Tongue (tissue), 2 donors: ENCODE results near the gene MAPT. TPM values are rescaled to one million over a fixed set of nuclear protein-coding genes. Genes with fewer than 3 reads are reported as not detected.
A peak's percentile ranks its signal among the peaks of the same experiment; 100 is the strongest.
"Not testable (repeated sequence)": the region's sequence is repeated elsewhere in the genome, so short reads cannot be mapped to it uniquely, and the experiment has no call there.

ENCODE experiments used
- DNase-seq: peaks from one replicate; pipeline ENCODE4 v3.0.0-alpha.2; 2015
- total RNA-seq: library from RNA; depleted of rRNA; stranded (reverse); fragments of >200 nt; gene quantifications from one replicate; pipeline ENCODE4 v1.2.3, GENCODE V29; 2014

MAPT gene
- total RNA-seq, 1 donor from 2014 or later = 14.1 TPM

DNA sequence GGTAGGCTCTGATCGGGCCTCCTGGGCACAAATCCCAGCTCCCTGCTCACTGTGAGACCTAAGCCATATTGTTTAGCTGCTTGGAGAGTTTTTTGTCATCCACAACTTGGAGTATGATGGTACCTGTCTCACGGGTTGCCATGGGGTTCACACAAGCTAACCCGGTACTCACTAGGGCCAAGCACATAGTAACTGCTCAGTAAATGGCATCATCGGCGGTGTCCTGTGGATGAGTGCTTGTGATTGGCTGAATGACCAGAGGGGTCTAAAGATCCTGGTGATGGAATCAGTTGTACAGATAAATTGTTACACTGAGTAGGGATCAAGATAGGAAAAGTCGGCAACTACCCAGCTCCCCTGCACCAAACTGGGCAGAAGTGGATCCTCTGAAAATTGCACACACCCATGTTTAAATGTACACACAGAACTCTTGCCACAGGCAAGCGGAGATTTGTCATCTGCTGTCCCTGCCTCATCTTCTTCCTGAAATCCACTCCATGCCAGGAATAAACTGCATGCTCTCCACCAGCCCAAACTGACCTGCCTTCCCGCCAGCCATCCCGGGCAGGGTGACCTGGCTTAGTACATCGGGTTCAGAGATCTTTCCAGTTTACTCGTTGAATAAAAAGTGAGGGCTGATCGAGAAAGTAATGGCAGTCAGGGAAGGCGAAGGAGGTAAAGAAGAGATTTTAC, 6.5 kb downstream of the MAPT start:
- DNase-seq = no peak

DNA sequence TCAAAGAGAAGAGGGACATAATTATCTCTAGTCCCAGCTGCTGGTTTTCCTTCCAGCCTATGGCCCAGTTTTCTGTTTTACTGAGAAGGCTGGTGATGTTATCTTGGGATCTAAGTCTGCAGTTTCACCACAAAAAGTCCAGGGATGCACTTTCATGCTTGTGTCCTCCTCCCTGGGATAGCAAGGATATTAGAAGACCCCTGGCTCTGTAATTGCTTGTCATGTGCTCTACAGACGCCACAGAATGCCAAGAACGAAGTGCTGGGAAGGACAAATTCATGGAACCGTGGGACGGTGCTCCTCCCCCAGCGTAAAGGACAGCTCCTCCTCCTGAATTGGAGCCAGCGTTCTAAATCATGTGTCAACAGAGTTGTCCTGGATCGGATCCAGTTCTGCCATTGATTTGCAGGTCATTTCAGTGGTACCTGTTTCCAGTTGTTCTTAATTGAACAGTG, 8.6 kb downstream of the MAPT start:
- no peak for DNase-seq

DNA sequence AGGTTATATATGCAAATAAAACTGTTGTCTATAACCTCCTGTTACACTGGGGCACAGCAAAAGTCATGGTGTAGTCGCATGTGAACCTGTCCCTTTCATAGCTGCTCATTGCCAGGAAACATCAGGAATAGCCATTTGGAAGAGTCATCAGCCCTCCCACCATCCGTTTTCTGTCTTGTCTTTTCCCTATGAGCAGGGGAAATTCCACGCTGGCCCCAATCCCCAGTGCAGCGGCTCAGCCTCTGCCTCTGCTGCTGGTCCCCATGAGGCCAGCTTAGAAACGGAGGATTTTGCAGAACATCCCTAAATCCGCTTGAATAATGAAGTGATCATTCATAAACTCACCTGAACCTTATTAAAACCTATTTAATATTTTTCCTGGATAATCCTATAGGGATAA, 10.5 kb downstream of the MAPT start:
- no peak for DNase-seq

DNA sequence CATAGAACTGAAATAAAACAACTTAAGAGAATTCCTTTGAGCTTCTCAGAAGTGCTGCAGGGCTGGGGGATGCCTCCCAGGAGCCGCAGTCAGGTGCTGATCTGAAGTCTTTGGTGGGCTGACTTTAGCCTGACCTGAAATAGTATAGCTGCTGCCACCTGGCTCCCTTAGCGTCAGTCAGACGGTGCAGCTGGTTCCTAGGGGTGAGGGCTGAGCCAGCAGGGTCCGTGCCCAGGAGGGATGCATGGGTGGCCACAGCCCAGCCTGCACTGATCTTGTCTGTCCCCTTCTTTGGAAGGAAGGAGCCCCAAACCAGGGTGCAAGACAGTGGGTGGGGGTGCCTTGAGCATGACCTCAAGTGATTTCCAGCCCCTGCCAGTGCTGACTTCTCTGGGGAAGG, 11.5 kb downstream of the MAPT start:
- DNase-seq = no peak

DNA sequence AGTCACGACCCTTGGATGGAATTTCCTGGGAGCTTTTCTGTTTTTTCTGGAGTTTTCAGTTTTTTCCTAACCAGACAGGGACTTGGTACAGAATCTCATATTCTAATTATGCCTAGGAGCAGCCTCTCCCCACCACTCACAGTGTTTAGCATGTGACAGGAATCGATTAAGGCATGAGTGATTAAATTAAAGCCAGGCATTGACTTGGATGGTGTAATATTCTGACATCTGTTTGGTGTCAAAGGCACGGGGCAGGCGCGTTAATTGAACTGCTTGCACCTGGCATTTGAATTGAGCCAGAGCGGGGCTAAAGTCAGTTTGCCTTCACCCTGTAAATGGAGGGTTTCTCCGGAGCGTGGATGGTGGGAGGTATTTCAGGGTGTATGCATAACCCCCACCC, 11.9 kb downstream of the MAPT start:
- DNase-seq = peak; percentile 36

DNA sequence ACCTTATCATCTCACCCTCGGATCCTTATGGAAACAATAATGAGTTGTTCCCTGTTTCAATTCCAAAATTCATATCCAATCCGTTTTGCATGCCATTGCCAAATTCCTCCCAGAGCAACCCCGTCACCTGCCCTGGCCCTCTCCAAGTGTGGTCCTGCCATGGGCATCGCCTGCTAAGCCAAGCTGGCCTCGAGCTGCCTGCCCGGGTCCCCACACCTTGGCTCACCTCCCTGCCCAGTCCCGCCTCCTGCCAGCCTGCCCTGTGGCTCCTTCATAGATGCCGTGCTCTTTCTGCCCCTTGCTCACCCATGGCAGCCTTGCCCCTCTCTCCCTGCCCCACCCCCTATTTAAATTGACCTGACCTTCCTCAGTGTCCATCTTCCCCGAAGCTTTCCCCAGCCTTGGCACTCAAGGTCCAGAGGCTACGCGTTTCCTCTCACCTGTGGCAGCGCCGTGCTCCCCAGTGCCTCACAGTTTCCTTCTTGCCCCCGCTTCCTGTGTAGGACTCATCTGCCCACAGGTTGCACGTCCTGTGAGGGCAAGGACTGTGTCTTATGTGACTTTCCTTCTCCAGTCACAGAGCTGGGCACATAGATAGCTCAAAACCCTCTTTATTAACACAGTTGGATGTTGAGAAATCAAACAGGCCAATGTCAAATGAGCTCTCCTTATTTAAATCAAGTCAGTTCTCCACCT, 12.7 kb downstream of the MAPT start:
- DNase-seq = no peak

DNA sequence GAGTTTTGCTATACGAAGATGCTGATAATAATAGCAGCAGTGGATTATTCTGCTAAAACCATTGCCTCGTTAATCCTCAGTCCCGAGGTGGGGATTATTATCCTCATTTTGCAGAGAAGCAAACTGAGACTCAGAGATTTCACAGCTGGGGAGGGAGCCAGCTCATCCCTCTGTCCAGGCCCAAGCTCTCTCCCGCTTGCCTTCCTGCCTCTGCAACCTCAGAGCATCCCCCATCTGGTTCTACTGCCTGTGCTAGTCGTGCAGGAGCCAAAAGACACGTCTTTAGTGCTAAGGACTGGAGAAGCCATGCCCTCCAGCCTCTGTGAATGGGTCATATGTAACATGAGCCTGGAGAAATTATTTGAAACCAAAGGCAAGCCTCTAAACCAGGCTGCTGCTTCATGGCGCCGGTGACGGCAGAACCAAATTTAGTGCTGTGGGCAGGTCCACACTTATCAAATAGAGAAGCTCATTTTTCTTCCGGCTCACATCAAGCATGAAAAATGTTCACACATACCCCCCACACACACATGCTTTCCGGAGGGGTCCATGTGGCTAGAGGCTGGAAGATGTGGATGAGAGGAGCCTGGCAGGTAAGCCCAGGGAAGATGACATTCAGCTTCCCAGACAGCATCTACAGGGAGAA, 13.5 kb downstream of the MAPT start:
- peak; percentile 39 for DNase-seq

DNA sequence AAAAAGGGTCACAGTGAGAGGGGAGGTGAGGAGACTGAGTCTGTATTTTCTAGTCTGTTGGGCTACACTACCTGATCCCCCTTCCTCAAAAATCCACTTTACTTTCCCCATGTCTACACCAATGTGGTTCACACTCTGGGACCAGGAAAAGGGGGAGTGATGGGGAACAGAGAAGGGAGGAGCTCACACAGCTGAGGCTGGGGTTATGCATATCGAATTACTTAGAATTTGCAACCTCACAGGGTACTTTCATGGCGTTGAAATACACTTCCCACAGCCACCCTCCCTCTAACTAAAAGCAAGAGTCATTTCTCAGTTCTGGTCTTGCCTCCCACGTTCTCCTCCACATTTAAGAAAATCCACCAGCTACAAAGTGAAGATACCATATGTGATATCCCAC, 14.1 kb downstream of the MAPT start:
- peak; percentile 24 for DNase-seq

DNA sequence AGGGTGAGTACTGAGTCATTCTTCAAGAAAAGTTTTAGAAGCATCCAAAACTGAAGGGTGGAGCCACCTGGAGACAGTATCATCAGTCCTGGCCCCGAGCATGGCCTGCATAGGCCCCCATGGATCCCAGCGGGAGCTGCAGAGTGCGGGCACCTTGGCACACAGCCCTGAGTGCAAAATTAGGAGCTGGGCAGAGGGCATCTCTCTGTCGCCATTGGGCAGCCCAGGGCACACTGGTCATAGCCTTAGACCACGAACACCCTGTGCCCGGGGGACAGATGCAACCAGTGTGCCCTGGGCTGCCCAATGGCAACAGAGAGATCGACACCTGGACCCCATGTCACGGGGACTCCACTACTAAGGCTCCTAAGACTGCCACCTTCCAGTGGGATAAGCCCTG, 14.6 kb downstream of the MAPT start:
- no peak for DNase-seq

DNA sequence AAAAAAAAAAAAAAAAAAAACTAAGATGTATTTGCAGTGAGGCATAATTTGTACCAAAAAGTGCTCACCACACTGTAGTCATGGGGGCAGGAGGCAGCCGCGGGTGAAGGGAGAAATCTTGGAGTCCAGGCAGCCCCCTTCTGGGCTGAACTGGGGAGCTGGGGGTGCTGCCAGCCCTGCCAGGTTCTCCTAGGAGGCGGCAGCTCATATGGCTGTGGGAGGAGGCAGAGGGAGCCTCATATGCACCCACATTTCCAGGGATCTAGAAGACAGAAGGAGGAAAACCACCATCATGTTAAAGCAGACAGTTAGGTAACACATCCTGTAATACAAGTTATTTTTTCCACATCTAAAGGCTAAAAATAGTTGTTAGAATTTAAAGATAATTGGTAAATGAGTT, 16.3 kb downstream of the MAPT start:
- no peak for DNase-seq

DNA sequence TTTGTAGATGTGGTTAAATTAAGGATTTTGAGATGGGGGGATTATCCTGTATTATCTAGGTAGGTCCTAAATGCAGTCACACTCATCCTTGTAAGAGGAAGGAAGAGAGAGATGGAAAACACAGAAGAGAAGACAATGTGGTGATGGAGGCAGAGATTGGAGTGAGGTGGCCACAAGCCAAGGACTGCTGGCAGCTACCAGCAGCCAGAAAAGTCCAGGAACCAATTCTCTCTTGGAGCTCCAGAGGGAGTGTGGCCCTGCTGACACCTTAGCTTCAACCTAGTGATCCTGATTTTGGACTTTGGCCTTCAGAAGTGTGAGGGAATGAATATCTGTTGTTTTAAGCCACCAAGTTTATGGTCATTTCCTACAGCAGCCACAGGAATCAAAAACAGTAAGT, 18.0 kb downstream of the MAPT start:
- DNase-seq = no peak

DNA sequence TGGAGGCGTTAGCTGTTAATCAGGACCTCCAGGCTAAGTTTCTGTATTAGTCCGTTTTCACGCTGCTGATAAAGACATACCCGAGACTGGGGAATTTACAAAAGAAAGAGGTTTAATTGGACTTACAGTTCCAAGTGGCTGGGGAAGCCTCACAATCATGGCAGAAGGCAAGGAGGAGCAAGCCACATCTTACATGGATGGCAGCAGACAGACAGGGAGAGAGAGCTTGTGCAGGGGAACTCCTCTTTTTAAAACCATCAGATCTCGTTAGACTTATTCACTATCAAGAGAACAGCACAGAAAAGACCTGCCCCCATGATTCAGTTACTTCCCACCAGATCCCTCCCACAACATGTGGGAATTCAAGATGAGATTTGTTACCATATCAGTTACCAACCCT, 18.7 kb downstream of the MAPT start:
- DNase-seq = not testable (repeated sequence)

DNA sequence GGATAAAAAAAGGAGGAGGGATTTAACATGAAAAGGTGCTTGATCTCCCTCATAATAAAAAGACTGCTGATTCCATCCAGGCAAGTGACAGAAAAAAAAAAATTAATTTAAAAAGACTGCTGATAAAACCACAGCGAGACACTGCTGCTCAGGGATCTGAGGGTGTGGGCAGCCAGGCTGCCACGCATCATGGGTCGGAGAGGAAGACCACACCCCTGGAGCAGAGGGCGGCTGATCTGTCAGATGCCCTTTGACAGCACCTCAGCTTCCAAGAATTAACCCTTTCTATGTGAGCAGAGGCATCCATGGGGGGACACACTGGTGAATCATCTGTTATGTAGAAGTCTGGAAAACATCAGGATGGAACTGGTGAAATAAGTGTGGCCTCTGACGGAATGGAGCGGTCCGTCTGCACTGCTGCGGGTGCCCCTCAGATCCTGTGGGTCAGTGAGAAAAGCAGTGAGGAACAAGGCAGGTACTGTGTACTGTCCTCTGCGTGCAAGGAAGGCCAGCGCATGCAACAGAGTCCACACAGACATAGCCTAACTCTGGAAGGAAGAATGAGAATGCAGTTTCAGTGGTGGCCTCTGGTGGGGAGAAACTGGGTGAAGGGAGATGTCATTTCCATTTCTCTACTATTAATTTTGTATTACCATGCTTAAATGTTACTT, 19.8 kb downstream of the MAPT start:
- DNase-seq = no peak

DNA sequence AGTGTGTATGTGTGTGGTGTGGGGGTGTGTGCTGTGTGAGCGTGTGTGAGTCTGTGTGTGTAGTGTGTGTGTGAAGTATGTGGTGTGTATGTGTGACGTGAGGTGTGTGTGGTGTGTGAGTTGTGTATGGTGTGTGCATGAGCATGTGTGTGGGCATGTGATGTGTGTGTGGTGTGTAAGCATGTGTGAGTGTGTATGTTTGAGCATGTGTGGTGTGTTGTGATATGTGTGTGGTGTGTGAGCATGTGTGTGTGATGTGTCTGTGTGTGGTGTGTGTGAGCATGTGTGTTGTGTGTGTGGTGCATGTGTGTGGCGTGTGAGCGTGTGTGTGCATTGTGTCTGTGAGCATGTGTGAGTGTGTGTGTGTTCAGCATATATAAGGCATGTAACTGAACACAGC, 20.9 kb downstream of the MAPT start:
- DNase-seq = no peak

DNA sequence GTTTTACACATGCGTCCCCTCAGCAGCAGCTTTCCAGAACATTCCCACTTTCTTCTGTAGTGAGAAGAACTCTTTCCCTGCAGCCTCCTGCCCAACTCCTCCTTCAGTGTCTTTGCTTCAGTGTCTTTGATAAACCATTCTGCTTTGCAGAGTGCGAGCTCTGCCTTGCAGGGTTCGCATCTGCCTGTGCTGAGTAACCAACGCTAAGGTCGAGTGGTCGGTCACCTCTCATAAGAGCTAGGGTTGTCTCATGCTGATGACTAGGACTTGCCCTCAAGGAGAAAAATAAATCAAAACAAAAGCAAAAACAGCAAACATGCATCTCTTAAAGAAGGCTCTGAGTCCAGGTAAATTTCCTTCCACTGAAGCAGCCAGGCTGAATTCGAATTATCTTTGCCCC, 22.7 kb downstream of the MAPT start:
- no peak for DNase-seq

DNA sequence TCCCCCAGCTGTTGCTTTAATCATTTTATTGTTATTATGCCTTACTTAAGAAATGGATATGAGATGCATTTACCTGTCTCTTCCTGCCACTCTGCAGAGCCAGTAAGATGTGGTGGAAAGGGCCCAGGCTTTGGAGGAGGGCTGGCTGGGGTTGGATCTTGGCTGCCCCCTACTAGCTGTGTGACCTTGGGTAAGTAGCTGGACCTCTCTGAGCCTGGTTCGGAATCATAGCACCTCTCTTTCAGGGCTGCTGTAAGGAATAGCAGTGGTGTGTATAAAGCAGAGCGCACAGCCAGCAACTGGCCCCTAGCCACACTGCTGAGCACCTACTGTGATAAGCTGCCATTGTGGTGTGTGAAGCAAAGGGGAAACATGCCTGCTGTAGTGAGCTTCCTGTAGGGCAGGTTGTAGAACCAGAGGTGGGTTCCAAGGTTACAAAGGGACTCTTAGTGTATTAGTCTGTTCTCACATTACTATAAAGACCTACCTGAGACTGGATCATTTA, 23.9 kb downstream of the MAPT start:
- DNase-seq = no peak

DNA sequence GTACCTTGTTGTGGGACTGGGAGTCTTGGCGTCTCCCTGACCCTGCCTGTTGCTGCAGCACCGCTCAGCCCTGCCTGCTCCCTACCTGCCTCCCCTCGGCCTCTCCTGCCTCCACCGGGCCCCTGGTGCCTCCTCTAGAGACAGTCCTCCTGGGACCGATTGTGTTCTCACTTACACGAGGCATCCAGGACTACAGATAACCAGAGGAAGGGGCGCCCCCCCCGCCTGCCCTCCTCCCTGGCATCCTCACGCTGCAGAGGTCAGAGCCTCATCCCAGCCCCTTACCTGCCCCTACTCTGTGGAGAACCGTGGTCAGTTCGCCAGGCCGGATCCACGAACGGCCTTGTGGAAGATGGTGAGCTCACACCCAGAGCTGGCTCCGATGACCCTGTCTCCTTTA, 24.8 kb downstream of the MAPT start:
- DNase-seq = no peak

DNA sequence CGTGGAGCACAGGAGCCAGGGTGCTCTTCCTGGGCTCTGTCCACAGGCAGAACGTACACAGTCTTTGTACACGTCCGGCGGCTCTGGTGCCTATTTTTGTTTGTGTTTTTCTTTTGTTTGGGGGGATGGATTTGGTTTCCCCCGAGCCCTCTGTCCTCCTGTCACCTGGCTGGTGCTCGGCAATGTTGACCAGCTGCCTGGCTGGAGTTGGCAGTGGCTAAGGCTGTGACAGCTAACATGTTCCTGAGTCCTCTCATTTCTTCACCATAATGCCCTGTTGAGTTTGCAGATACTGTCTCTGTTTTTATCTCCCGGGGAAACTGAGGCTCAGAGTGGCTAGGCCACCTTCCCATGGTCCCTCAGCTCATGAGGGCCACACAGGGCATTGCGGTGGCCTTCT, 25.7 kb downstream of the MAPT start:
- no peak for DNase-seq

DNA sequence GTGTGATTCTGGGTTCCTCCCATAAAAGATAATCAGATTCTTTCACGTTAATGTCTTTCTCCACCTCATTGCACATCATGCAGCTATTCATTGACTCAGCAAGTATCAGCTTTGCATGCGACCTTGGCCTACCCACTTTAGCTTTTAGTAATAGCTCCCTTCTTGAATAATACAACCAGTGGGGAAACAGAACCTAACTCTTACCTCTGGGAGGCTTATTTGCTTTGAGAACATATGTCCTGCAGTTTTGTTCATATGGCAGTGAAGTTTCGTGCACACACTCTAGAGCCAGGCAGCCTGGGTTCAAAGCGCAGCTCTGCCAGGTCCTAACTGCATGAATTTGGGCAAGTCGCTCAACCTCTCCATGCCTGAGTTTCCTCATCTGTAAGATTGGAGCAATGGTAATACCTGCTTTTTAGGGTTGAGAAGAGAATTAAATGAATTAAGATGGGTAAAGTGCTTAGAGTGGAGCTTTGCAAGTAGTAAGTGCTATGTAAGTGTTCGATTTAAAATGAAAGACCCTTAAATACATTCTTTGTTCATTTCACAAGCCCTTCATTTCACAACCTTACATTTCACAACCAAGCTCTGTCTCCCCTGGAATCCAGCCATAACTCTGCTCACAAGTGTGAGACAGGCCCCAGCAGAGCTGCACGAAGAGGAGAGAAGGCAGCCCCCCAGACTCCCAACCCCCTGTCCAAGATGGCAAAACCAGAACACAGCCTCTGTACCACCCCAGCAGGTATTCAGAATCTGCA, 29.3 kb downstream of the MAPT start:
- no peak for DNase-seq

DNA sequence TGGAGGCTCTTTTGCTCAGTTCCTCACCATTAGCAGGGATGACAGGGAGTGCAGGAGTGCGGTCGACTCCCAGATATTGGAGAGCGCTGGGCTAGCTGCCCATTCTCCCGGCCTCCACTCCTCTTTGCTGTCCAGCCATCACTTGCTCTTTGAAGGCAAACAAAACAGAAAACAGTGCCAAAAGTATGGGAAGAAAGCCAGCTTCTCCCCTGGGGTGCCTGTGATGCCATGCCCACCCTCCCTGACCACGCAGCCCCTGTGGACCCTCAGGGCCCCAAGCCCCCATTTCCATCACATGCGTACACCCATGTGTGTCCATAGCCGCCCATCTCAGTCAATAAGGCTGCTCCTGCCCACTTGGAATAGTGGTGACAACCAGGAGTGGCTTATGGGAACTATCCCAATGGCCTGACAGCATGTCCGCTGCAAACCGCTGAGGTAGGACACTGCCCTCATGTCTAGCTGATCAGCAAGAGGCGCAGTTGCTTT, 30.0 kb downstream of the MAPT start:
- no peak for DNase-seq

DNA sequence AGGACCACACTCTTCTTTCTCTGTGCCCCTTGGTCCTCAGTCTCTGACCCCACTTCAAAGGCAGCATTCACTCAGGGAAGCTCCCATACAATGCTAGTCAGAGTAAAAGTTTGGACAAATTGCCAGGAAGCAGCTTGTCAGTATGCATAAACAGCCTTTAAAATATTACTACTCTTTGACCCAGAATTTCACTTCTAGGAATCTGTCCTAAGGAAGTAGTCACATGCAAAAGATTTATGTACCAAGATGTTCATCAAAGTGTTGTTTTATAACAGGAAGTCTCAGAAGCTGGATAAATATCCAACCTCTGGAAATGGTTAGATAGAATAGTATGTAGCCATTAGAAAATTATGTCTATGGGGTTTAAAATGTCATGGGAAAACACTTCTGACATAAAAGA, 31.0 kb downstream of the MAPT start:
- no peak for DNase-seq

DNA sequence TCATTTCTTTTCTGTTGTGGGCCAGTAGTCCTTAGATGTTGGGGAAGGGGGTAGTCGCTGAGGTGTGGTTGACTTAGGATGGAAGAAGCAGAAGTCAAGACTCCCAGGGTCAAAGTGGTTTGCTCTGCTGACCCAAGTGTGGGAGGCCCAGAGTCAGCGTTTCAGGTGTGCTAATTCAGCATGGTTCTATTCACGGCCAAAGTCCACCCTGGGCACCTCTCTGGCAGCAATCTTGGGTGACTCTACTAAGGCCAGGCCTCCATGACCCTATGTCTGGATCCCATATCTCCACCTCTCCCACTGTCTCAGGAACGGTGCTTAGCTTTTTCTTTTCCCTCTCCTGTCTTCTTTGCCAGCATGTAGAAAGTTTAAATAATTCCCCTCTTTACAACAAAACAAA, 32.9 kb downstream of the MAPT start:
- no peak for DNase-seq
